Keratinocyte (primary cell): Measurements from ENCODE around the gene FGF21.

ENCODE experiments used
- EZH2 ChIP-seq: IDR thresholded peaks from one replicate; pipeline ENCODE4 v1.6.1; 2012; ENCODE audit warnings: inconsistent platforms, mild to moderate bottlenecking, low read length, moderate library complexity
- TF ChIP-seq, protein P1 (sequence below), 3 experiments: IDR thresholded peaks in 1 of 3; conservative IDR thresholded peaks in 1 of 3; optimal IDR thresholded peaks in 1 of 3; 2 replicates in 2 of 3; 3 replicates in 1 of 3; pipeline versions ENCODE3 to v1.5.1; 2011; ENCODE audit warnings: low read length in 3 of 3, mild to moderate bottlenecking in 3 of 3, moderate library complexity in 2 of 3, control low read depth in 1 of 3, inconsistent platforms in 1 of 3; ENCODE audit not compliant: insufficient read depth in 2 of 3; ENCODE audit errors: extremely low read depth in 1 of 3

DNA sequence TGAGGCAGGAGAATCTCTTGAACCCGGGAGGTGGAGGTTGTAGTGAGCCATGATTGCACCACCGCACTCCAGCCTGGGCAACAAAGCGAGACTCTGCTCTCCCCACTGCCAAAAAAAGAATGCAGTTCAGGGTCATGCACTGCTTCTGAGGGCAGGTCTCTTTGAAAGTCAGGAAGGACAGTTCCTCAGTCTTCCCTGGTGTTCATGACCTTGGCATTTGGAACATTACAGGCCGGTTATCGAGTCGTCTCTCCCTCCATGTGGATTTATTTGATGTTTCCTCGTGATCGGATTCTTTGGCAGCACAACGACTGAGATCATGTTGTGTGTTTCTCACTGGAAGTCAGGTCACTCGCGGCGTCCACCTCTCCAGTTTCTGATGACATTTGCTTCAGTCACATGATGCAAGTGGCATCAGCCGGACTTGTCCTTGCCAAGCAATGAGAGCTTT lies 17.2 kb downstream of the FGF21 start:
- TF ChIP-seq, protein P1, sequence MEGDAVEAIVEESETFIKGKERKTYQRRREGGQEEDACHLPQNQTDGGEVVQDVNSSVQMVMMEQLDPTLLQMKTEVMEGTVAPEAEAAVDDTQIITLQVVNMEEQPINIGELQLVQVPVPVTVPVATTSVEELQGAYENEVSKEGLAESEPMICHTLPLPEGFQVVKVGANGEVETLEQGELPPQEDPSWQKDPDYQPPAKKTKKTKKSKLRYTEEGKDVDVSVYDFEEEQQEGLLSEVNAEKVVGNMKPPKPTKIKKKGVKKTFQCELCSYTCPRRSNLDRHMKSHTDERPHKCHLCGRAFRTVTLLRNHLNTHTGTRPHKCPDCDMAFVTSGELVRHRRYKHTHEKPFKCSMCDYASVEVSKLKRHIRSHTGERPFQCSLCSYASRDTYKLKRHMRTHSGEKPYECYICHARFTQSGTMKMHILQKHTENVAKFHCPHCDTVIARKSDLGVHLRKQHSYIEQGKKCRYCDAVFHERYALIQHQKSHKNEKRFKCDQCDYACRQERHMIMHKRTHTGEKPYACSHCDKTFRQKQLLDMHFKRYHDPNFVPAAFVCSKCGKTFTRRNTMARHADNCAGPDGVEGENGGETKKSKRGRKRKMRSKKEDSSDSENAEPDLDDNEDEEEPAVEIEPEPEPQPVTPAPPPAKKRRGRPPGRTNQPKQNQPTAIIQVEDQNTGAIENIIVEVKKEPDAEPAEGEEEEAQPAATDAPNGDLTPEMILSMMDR (optimal IDR thresholded peaks at IDR 0.05 in 1 of 3, IDR thresholded peaks at IDR 0.05 in 1 of 3, conservative IDR thresholded peaks at IDR 0.05 in 1 of 3; ENCODE audit: extremely low read depth in 1 of 3, insufficient read depth in 2 of 3, low read length in 3 of 3): no peak
- no peak for TF ChIP-seq EZH2
